HUES64 (cell line): ENCODE measurements around the gene DLG1.

Experiments
- H3K27ac ChIP-seq: 2 replicates; pipeline ENCODE4 v1.7.0; 2013; ENCODE audit warnings: low read depth, low read length, inconsistent platforms
- H3K27me3 ChIP-seq: 2 replicates; pipeline ENCODE4 v1.6.1; 2013; ENCODE audit warnings: mild to moderate bottlenecking, low read length; ENCODE audit not compliant: insufficient read depth
- H3K36me3 ChIP-seq: 2 replicates; pipeline ENCODE4 v1.6.1; 2013; ENCODE audit warnings: mild to moderate bottlenecking, low read length; ENCODE audit not compliant: insufficient read depth
- H3K4me1 ChIP-seq: 2 replicates; pipeline ENCODE4 v1.6.1; 2013; ENCODE audit warnings: mild to moderate bottlenecking, low read length, moderate library complexity; ENCODE audit not compliant: insufficient read depth
- H3K4me3 ChIP-seq: 2 replicates; pipeline ENCODE4 v1.5.1; 2013; ENCODE audit warnings: mild to moderate bottlenecking, low read length, moderate library complexity
- H3K9ac ChIP-seq: 2 replicates; pipeline ENCODE4 v1.6.1; 2013; ENCODE audit warnings: mild to moderate bottlenecking, low read depth, low read length
- H3K9me3 ChIP-seq: 2 replicates; pipeline ENCODE4 v1.6.1; 2013; ENCODE audit warnings: low read depth, low read length; ENCODE audit not compliant: insufficient read depth
- WGBS: fragments of 150-250, 120-280 bp; methylation state at CpG from one replicate; pipeline ENCODE4 v1.1.7; 2013; ENCODE audit warnings: missing lambda C conversion rate; 5-methylcytosine and 5-hydroxymethylcytosine counted together

Gene DLG1

DNA sequence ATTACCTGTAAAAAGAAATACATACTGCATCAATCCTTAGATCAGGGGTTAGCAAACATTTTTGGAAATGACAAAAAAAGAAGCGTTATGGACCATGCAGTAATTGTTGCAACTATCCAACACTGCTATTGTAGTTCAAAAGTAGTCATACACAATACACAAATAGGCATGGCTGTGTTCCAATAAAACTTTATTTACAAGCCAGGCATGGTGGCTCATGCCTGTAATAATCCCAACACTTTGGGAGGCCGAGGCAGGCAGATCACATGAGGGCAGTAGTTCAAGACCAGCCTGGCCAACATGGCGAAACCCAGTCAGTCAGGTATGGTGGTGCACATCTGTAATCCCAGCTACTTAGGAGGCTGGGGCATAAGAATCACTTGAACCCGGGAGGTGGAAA lies 124.8 kb downstream of the DLG1 start:
- no peaks in the 10 kb centered on the region for H3K9me3 ChIP-seq

DNA sequence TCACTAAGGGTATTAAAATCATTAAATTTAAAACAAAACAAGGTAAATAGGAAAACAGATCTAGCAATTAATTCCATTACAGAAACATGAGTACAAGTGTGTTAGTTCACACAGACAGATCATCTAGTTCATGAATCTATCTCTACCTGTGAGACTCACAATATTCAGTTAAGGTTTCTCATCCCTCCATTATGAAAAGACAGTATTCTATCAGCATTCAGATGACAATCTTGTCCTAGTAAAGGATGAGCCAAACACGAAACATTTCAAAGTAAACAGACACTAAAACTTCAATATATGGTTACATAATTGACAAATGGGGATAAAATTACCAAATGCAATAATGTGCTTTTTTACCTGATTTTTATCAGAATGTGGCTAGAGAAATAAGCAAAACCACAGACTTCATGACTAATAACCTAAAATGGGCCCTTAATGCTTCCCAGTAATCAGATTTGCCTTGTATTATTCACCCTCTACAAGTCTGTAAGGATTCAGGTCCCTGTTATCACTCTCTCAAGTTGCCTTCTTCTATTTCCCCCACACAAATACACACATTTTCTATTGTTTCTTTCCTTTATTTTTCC lies 126.8 kb downstream of the DLG1 start:
- Histone ChIP-seq H3K4me1 (peaks cover 34% of the 10 kb centered on the region), H3K36me3 (no peaks in the 10 kb centered on the region), H3K27me3 (no peaks in the 10 kb centered on the region), H3K9ac (no peak overlapping the region), H3K4me3 (no peak overlapping the region), H3K9me3 (no peaks in the 10 kb centered on the region), H3K27ac (no peak overlapping the region)
- WGBS = no CpG with 5 or more reads among the region's 1 CpG

More for the DNA sequence above, 124.8 kb downstream of the DLG1 start:
- Histone ChIP-seq H3K9ac (no peak overlapping the region), H3K36me3 (no peaks in the 10 kb centered on the region), H3K27ac (no peak overlapping the region), H3K4me3 (no peak overlapping the region), H3K27me3 (no peaks in the 10 kb centered on the region), H3K4me1 (peaks cover 27% of the 10 kb centered on the region)
- WGBS = 96% methylated on average over 4 of the region's 4 CpGs

DNA sequence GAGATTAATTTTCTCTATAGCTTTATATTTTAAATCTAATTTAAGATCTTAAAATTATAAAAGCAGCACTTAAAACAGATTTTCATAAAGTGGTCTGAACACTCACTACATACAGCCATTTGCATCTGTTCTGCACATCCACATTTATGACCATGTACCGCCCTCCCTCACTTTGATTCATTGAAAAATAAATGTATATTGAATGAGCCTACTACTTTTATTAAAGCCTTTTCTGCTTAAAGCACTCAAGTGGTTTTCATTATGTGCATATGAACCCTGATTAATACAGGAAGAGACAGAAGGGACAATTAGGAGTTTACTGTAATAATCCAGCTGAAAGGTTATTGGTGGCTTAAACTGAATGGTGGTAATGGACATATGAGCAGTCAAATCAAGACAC lies 129.4 kb downstream of the DLG1 start:
- H3K4me1 ChIP-seq = peaks cover 13% of the 10 kb centered on the region; the same call in 1 of the 2 replicates
- no peaks in the 10 kb centered on the region for H3K36me3 ChIP-seq
- no peak overlapping the region for H3K4me3 ChIP-seq
- WGBS = no CpG with 5 or more reads among the region's 1 CpG
- H3K27me3 ChIP-seq = no peaks in the 10 kb centered on the region
- no peaks in the 10 kb centered on the region for H3K9me3 ChIP-seq
- H3K27ac ChIP-seq = no peak overlapping the region
- H3K9ac ChIP-seq = no peak overlapping the region

DNA sequence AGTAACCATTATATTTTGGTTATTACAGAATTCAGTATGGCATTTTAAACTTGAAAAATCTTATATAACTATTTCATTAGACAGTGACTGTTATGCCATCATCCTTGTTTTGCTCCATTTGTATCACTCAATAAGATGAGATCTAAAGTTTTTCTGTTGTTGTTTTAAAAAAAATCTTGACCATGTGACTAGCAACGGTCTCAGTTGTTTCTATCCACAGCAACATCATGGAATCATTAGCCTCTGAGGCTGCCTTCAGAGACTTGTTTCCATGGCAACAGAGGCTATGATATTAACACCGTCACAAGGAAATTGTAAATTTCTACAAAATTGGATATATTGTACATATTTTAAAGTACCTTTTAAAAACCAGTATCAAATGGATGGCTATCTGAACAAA lies 129.8 kb downstream of the DLG1 start:
- 85% methylated on average over 1 of the region's 2 CpGs for WGBS

DNA sequence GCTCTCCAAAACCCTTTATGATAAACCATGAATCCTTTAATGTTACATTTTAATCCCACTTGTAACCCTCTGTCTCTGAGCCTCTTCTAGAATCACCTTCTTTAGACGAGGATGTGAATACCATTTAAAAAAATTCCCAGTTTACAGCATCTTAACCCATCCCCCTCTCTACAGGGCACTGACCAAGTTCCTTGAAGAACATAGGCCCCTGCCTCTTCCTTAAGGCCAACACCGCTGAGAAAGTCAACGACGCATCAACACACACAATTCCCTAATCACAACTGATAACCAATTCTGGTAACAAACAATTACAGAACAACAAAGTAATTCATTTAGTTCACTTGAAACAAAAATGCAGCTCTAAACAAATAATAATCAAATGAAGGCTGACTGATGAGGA lies 130.3 kb downstream of the DLG1 start:
- WGBS = 75% methylated on average over 4 of the region's 4 CpGs

More for the DNA sequence above, 129.8 kb downstream of the DLG1 start:
- no peak overlapping the region for H3K27ac ChIP-seq
- no peak overlapping the region for H3K9ac ChIP-seq
- no peaks in the 10 kb centered on the region for H3K36me3 ChIP-seq
- no peaks in the 10 kb centered on the region for H3K27me3 ChIP-seq
- no peaks in the 10 kb centered on the region for H3K9me3 ChIP-seq
- peaks cover 13% of the 10 kb centered on the region; the same call in 1 of the 2 replicates for H3K4me1 ChIP-seq
- H3K4me3 ChIP-seq = no peak overlapping the region

DNA sequence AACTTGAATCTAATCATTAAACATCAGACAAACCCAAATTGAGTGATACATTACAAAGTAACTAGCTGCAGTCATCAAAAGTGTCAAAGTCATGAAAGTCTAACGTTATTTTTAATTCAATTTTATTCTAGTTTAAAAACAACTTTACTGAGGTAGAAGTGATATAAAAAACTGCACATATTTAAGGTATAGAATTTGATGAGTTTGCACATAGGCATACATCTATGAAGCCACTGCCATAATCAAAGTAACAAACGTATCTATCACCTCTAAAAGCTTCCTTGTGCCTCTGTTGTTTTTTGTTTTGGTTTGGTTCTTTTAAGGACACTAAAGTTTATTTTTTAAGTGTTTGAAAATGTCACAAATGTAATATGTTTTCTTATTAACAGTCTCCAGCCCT lies 130.9 kb downstream of the DLG1 start:
- Histone ChIP-seq H3K9me3 (no peaks in the 10 kb centered on the region), H3K27me3 (no peaks in the 10 kb centered on the region), H3K27ac (no peak overlapping the region), H3K4me1 (peaks cover 13% of the 10 kb centered on the region; the same call in 1 of the 2 replicates), H3K9ac (no peak overlapping the region), H3K36me3 (no peaks in the 10 kb centered on the region), H3K4me3 (no peak overlapping the region)
- WGBS = no CpG with 5 or more reads among the region's 2 CpGs

More for the DNA sequence above, 130.3 kb downstream of the DLG1 start:
- H3K36me3 ChIP-seq = no peaks in the 10 kb centered on the region
- no peak overlapping the region for H3K4me3 ChIP-seq
- no peak overlapping the region for H3K9ac ChIP-seq
- H3K4me1 ChIP-seq = peaks cover 13% of the 10 kb centered on the region; the same call in 1 of the 2 replicates
- no peaks in the 10 kb centered on the region for H3K27me3 ChIP-seq
- no peak overlapping the region for H3K27ac ChIP-seq
- H3K9me3 ChIP-seq = no peaks in the 10 kb centered on the region

DNA sequence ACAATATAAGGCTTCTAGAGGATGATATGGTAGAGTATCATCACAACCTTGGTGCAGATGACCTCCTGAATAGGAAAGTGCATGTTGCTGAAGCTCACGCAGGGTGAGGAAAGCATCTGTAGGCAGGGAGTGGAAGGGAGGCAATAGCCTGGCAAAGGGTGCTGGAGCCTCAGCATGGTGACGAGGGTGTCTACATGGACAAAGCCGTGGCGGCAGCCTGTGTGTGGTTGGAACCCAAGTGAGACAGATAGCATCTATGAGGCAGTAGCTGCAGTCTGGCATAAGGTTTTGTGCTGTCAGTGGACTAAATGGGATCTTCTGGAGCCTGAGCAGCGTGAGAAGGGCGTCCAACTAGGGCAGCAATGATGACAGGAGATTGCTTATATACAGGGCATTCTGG lies 132.5 kb downstream of the DLG1 start:
- no peak overlapping the region for H3K9ac ChIP-seq
- H3K4me3 ChIP-seq = no peak overlapping the region
- H3K9me3 ChIP-seq = no peaks in the 10 kb centered on the region
- no peaks in the 10 kb centered on the region for H3K36me3 ChIP-seq
- peaks cover 13% of the 10 kb centered on the region; the same call in 1 of the 2 replicates for H3K4me1 ChIP-seq
- WGBS = 96% methylated on average over 6 of the region's 6 CpGs
- no peaks in the 10 kb centered on the region for H3K27me3 ChIP-seq
- no peak overlapping the region for H3K27ac ChIP-seq

DNA sequence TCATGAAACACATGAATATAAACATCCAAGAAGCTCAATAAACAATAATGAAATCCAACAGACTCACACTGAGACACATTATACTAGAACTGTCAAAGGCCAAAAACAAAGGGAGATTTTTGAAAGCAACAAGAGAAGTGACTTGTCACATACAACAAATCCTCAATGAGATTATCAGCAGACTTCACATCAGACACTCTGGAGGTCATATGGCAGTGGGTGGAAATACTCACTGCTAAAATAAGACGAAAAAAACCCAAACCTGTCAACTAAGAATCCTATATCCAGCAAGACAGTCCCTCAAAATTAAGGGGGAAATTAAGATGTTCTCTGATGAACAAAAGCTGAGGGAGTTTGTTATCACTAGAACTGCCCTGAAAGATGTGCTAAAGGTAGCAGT lies 143.4 kb downstream of the DLG1 start:
- peaks cover 36% of the 10 kb centered on the region for H3K9me3 ChIP-seq
- no peaks in the 10 kb centered on the region for H3K4me1 ChIP-seq
- H3K36me3 ChIP-seq = peaks cover 36% of the 10 kb centered on the region; the same call in 1 of the 2 replicates
- no CpG with 5 or more reads among the region's 1 CpG for WGBS
- H3K27ac ChIP-seq = no peak overlapping the region
- H3K9ac ChIP-seq = no peak overlapping the region
- H3K27me3 ChIP-seq = no peaks in the 10 kb centered on the region
- no peak overlapping the region for H3K4me3 ChIP-seq

DNA sequence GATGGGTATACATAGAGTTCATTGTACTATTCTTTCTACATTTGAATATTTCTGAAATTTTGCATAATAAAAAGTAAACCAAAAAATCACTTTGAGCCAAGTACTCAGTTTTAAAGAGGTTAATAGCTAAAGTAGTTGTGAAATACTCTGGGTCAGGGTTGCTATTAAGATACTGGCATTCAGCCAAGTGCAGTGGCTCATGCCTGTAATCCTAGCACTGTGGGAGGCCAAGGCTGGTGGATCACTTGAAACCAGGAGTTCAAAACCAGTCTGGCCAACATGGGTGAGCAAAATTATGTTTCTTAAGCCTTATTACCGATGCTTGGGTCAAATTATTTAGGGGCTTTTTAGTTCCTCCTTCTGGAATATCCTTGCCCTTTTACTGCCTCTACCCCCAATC lies 146.8 kb downstream of the DLG1 start:
- no peak overlapping the region for H3K9ac ChIP-seq
- no peak overlapping the region for H3K4me3 ChIP-seq
- WGBS = 80% methylated on average over 1 of the region's 1 CpG

DNA sequence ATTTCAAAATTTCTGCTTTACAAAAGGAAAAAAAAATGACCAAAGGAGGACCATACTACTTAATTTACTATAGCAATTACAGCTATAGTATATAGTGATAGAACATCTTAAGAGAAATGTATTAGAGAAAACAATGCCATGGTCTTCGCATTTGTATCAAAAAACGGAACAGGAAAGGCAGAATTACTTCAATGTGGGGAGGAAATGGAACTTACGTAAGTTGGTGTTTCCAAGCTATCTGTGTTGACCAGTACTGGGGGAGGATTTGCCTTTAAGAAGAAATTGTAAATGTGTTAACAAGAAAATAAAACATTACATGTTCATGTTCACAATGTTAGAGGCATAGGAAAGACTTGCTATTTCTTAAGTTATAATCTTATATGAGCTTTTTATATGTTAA lies 148.9 kb downstream of the DLG1 start:
- no peaks in the 10 kb centered on the region for H3K27me3 ChIP-seq
- H3K9me3 ChIP-seq = no peaks in the 10 kb centered on the region
- no peaks in the 10 kb centered on the region; the same call in 1 of the 2 replicates for H3K36me3 ChIP-seq
- H3K4me3 ChIP-seq = no peak overlapping the region
- 95% methylated on average over 3 of the region's 3 CpGs for WGBS
- no peaks in the 10 kb centered on the region for H3K4me1 ChIP-seq
- no peak overlapping the region for H3K9ac ChIP-seq
- H3K27ac ChIP-seq = no peak overlapping the region

More for the DNA sequence above, 146.8 kb downstream of the DLG1 start:
- Histone ChIP-seq H3K9me3 (peaks cover 15% of the 10 kb centered on the region; the same call in 1 of the 2 replicates), H3K4me1 (no peaks in the 10 kb centered on the region), H3K36me3 (peaks cover 14% of the 10 kb centered on the region; the same call in 1 of the 2 replicates), H3K27me3 (no peaks in the 10 kb centered on the region), H3K27ac (no peak overlapping the region)

DNA sequence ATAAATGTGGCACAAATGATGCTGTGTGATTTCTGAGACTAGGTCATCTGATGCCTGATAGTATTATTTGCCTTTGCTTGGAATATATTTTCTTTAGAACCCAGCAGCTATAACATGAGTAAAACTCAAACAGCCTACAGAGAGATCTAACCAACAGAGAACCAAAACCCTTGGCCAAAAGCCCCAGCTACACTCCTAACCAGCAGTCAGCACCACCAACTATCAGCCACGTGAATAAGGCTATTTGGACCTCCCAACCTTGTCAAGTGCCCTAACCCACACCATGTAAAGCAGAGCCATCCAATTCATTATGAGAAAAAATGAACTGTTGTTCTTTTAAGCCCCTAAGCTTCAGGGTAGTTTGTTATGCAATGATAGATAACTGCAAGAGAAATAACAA lies 154.2 kb downstream of the DLG1 start:
- Histone ChIP-seq H3K27me3 (no peaks in the 10 kb centered on the region), H3K4me3 (no peak overlapping the region), H3K9me3 (no peaks in the 10 kb centered on the region), H3K27ac (no peak overlapping the region), H3K36me3 (peaks cover 29% of the 10 kb centered on the region), H3K4me1 (no peaks in the 10 kb centered on the region), H3K9ac (no peak overlapping the region)
- 84% methylated on average over 1 of the region's 1 CpG for WGBS

DNA sequence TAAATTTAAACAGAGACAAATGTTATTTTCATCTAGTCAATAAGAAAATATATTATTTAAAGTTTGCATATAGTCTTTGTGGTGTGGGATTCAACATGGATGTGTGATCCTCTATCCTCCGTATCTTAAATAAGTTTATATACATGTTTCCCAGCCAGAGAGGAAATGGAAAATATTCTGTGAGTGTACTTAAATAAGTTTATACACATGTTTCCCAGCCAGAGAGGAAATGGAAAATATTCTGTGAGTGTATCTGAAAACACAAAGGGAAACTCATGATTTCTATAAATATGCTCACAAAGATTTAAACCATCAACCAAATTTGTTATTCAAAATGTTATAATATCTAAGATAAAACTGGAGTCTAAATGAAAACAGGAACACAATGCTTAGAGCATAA lies 158.8 kb downstream of the DLG1 start:
- peaks cover 74% of the 10 kb centered on the region for H3K36me3 ChIP-seq
- no peak overlapping the region for H3K27ac ChIP-seq
- no peaks in the 10 kb centered on the region for H3K9me3 ChIP-seq
- H3K4me1 ChIP-seq = no peaks in the 10 kb centered on the region
- H3K9ac ChIP-seq = no peak overlapping the region
- no CpG with 5 or more reads among the region's 1 CpG for WGBS
- no peaks in the 10 kb centered on the region for H3K27me3 ChIP-seq
- H3K4me3 ChIP-seq = no peak overlapping the region
